ENCODE data around the gene ADAM15. TPM values are rescaled to one million over a fixed set of nuclear protein-coding genes. Genes with fewer than 3 reads are reported as not detected.

The ADAM15 gene
- total RNA-seq, 4 donors from 2014 or later = 232 to 289 (median 279) TPM

- DNase-seq (ENCODE audit: low spot score in 2 of 2) = peak in 1 of 2 donors; percentile 95
- TF ChIP-seq POLR2A (IDR thresholded peaks at IDR 0.05) (no peak), CTCF (IDR thresholded peaks at IDR 0.05) (no peak)
- 34 to 41% methylated on average over 12 to 15 of the region's 16 CpGs for WGBS, 2 donors
- intact Hi-C loops (cut with DNase I; ENCODE audit: low total_unique reads) = no loop called here
- peak overlapping the region; percentile 42 for H3K4me3 ChIP-seq (ENCODE audit: low read depth, poor library complexity, severe bottlenecking)
Observed at GRCh38 chr1:155008015-155008941, 42.8 kb upstream of the ADAM15 start.

GRCh38 chr1:155009221-155009711 lies 41.9 kb upstream of the ADAM15 start:
- no peak for TF ChIP-seq POLR2A (IDR thresholded peaks at IDR 0.05)
- WGBS, 2 donors = 41 to 46% methylated on average over 12 of the region's 12 CpGs
- intact Hi-C loops (cut with DNase I; ENCODE audit: low total_unique reads) = no loop called here
- peak in 1 of 2 donors; percentile 89 for DNase-seq (ENCODE audit: low spot score in 2 of 2)
- peak overlapping the region; percentile 42 for H3K4me3 ChIP-seq (ENCODE audit: low read depth, poor library complexity, severe bottlenecking)

GRCh38 chr1:155009742-155010141 lies 41.4 kb upstream of the ADAM15 start:
- WGBS, 2 donors = 57 to 62% methylated on average over 5 of the region's 5 CpGs
- TF ChIP-seq CTCF (IDR thresholded peaks at IDR 0.05) (no peak), POLR2A (IDR thresholded peaks at IDR 0.05) (no peak)

GRCh38 chr1:155010211-155010918 lies 40.8 kb upstream of the ADAM15 start:
- WGBS, 2 donors = 31 to 43% methylated on average over 11 of the region's 11 CpGs
- no peak for TF ChIP-seq POLR2A (IDR thresholded peaks at IDR 0.05)
- no peak for TF ChIP-seq CTCF (IDR thresholded peaks at IDR 0.05)
- peak in 1 of 2 donors; percentile 86 for DNase-seq (ENCODE audit: low spot score in 2 of 2)
- intact Hi-C loops (cut with DNase I; ENCODE audit: low total_unique reads) = loop anchor here (10.0 kb wide), 1 partner anchor 46 kb away; the partner anchor contains the start of gene PYGO2
- peak overlapping the region; percentile 20 for H3K4me3 ChIP-seq (ENCODE audit: low read depth, poor library complexity, severe bottlenecking)

More at GRCh38 chr1:155009742-155010141, 41.4 kb upstream of the ADAM15 start:
- DNase-seq (ENCODE audit: low spot score in 2 of 2) = no peak
- H3K4me3 ChIP-seq (ENCODE audit: low read depth, poor library complexity, severe bottlenecking) = peak overlapping the region; percentile 42
- intact Hi-C loops (cut with DNase I; ENCODE audit: low total_unique reads) = loop anchor here (10.0 kb wide), 1 partner anchor 45 kb away; the partner anchor contains the start of gene PYGO2

- no peak for TF ChIP-seq POLR2A (IDR thresholded peaks at IDR 0.05)
- no peak for TF ChIP-seq CTCF (IDR thresholded peaks at IDR 0.05)
- H3K4me3 ChIP-seq (ENCODE audit: low read depth, poor library complexity, severe bottlenecking) = no peak overlapping the region
- WGBS, 2 donors = 40 to 48% methylated on average over 5 of the region's 5 CpGs
- no peak for DNase-seq (ENCODE audit: low spot score in 2 of 2)
- intact Hi-C loops (cut with DNase I; ENCODE audit: low total_unique reads) = loop anchor here (10.0 kb wide), 1 partner anchor 46 kb away; the partner anchor contains the start of gene PYGO2
Observed at GRCh38 chr1:155011004-155011416, 40.1 kb upstream of the ADAM15 start.

Data from lower leg skin (tissue), 4 donors.